Stimulated activated CD4-positive, alpha-beta T cell treated with anti-CD3 and anti-CD28 coated beads, Interleukin-4, amount 100 ng/mL, for 24 hours (primary cell): ENCODE measurements around the gene ZNF512.
"Not testable (repeated sequence)": the region's sequence is repeated elsewhere in the genome, so short reads cannot be mapped to it uniquely, and the experiment has no call there.

Source experiments
- DNase-seq: peaks from one replicate; pipeline ENCODE4 v3.0.0-alpha.2; 2020

Gene ZNF512

DNA sequence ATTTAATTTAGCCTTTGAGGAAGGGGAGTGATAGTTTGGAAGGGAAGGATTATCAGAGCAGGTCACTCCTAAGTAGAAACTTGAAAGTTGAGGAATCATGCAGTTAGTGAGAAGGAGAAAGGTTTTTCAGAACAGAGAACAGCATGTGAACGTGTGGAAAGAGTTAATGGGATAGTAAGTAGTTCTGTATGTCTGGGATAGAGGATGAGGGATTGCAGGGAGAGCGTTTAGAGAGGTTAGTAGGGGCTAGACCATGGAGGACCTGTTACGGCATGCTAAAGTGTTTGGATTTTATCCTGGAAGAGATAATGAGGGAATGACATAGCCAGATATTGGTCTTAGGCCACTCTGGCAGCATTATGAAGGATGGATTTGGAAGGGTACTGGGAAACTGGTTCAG, 1.8 kb downstream of the ZNF512 start:
- no peak for DNase-seq

DNA sequence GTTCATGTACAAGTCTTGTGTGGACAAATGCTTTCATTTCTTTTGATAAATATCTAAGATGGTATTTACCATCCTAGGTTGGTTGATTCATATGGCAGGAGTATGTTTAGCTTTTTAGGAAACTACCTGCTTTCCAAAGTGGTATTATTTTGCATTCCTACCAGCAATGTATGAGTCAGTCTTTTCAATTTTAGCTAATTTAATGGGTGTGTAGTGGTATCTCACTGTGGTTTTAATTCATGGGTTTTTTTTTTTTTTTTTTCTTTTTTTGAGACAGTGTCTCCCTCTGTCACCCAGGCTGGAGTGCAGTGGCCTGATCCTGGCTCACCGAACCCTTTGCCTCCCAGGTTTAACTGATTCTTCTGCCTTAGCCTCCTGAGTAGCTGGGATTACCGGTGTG, 4.2 kb downstream of the ZNF512 start:
- no peak for DNase-seq

DNA sequence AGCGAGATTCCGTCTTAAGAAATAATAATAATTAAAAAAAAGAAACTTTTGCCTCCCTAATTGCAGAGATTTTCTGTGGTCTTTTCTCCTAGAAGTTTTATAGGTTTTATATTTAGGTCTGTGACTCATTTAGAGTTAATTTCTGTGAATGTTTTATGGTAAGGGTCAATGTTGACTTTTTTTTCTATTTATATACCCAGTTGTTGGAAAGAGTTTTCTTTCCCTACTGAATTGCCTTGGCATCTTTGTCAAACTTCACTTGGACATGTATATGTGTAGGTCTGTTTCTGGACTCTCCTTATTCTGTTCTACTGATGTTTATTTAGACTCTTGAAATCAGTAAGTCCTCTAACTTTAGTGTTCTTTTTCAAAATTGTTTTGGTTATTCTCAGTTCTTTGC, 5.5 kb downstream of the ZNF512 start:
- DNase-seq, result no peak

DNA sequence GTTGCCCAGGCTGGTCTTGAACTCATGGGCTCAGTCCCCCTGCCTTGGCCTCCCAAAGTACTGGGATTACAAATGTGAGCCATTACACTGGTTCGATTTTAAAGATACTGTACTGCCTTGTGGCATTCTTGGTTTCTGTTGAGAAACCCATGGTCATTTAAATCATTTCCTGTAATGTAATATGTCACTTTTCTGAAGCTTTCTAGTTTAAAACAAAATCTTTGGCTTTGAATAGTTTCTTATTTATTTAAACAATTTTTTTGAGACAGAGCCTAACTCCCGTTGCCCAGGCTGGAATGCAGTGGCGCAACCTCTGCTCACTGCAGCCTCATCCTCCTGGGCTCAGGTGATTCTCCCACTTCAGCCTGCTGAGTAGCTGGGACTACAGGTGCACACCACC, 8.9 kb downstream of the ZNF512 start:
- DNase-seq, result no peak

DNA sequence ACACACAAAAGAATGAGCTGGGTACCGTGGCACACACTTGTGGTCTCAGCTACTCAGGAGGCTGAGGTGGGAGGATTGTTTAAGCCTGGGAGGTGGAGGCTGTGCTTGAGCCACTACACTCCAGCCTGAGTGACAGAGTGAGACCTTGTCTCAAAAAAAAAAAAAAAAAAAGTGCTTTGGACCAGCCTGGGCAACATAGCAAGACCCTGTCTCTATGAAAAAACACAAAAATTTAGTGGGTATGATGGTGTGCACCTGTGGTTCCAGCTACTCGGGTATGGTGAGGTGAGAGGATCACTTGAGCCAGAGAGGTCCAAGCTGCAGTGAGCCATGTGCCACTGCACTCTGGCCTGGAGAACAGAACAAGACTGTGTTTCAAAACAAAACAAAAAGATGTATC, 10.4 kb downstream of the ZNF512 start:
- no peak for DNase-seq

DNA sequence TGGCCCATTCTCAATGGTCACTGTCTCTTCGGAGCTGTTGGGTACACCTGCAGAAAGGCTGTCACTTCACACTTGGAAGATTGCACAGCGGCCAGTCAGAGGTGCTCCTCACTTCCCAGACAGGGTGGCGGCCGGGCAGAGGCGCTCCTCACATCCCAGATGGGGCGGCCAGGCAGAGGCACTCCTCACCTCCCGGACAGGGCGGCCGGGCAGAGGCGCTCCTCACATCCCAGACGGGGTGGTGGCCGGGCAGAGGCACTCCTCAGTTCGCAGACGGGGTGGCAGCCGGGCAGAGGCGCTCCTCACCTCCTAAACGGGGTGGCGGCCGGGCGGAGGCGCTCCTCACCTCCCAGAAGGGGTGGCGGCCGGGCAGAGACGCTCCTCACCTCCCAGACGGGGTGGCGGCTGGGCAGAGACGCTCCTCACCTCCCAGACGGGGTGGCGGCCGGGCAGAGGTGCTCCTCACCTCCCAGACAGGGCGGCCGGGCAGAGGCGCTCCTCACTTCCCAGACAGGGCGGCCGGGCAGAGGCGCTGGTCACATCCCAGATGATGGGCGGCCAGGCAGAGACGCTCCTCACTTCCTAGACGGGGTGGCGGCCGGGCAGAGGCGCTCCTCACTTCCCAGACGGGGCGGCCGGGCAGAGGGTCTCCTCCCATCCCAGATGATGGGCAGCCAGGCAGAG, 11.3 kb downstream of the ZNF512 start:
- DNase-seq, result not testable (repeated sequence)

DNA sequence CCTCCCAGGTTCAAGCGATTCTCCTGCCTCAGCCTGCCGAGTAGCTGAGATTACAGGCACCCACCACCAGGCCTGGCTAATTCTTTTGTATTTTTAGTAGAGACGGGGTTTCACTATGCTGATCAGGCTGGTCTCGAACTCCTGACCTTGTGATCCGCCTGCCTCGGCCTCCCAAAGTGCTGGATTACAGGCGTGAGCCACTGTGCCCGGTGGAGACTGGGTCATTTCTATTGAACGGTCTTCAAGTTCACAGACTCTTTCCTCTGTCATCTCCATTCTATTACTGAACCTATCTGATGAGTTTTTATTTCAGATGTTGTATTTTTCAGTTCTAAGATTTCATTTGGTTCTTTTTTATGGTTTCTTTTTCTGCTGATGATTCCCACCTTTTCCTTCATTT, 12.6 kb downstream of the ZNF512 start:
- DNase-seq, result not testable (repeated sequence)

DNA sequence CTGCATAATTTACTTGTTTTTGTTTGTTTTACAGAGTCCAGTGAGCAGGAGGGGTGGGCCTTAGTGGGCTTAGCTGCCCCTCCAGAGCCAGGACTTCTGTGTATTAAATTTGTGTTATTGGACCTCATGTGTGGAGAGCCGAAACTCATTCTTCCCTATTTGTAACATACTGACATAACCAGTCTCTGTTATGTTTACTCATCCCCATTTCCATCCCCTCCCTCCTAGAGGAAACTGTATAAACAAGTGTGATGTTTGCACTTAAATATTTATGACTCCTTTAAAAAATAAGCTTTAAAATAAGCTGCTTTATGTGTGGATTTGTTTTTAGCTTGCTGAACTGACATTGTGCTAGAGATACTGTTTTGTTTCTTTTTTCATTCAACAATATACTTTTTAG, 13.8 kb downstream of the ZNF512 start:
- no peak for DNase-seq

DNA sequence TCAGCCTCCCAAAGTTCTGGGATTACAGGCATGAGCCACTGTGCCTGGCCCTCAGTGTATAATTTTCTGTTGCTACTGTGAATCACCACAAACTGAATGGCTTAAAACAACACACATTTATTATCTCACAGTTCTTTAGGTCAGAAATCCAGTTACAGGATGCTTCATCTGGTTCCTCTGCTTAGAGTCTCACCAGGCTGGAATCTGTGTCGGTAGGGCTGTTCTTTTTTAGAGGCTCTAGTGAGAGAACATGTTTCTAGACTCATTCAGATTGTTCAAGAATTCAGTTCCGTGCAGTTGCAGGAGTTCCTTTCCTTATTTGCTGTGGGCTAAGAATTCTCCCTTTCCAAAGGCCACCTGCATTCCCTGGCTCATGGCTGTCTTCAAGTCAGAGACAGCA, 23.8 kb downstream of the ZNF512 start:
- DNase-seq, result no peak

DNA sequence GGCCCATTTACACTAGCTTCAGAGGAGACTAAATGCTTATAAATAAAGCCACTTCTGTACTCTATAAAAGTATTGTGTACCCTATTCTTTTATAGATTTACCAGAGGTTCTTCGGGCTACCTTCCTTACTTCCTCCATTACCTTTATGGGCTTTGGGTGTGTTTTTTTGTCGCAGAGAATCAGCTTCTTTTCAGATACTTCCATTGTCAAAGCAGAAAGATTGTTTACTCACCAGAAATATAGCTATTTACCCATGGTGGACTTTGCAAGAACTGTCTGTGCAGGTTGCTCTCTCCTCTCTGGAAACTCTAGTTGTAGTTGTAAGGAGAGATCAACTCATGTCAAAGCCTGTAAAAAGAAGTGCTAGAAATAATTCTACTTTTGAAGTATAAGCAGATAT, 31.1 kb downstream of the ZNF512 start:
- no peak for DNase-seq

DNA sequence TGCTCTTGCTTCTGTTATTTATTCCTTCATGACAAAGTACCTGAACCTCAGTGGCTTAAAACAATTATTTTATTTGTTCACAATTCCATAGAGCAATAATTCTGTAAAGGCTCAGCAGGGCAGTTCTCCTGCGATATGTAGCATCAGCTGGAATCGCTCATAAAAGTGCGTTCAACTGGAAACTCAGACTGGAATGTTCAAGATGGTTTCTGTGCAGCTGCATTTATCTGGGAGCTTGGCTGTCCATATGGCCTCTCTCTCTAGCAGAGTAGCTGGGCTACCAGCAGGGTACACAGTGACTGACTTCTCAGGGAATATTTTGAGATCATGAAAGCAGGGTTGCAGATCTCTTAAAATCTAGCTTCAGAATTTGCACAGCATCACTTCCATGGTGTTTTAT, 32.5 kb downstream of the ZNF512 start:
- no peak for DNase-seq

DNA sequence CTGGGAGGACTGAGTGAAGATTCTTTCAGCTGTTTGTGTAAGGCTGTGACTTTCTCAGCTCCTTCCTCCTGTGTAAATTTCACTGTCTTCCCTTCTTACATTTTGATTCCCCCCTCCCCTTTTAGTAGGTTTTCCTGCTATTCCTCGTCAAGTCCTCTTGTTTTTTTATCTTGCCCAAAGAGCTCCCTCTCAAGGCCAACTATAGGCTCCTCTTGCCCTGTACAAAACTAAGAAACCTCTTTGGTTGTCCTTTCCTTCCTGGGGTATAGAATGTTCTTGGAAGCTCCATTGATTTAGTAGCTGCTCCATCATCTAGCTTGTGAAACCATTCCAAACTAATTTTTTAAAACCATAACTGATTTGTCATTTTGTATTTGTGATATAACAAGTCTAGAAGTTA, 38.7 kb downstream of the ZNF512 start:
- no peak for DNase-seq

DNA sequence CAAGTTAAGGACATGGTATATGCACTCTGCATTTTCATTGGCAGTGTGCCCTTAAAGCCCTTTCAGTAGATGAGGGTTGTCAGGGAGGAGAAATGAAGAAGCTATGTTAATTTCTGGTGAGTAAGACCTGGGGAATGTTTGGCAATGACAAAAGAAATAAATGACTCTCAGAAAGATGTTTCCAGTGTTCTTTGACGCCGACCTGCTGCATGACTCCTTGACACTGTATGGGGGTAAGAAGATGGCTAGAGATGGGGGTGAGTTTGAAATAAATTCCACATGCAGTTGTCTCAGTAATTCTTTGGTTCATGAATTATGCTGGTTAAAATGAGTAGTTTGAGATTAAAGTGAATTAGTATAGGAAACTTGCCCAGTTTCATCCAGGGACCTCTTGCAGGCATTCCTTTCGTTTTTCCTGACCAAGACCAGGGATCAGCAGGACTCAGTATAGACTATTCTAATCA, 40.1 kb downstream of the ZNF512 start:
- no peak for DNase-seq

DNA sequence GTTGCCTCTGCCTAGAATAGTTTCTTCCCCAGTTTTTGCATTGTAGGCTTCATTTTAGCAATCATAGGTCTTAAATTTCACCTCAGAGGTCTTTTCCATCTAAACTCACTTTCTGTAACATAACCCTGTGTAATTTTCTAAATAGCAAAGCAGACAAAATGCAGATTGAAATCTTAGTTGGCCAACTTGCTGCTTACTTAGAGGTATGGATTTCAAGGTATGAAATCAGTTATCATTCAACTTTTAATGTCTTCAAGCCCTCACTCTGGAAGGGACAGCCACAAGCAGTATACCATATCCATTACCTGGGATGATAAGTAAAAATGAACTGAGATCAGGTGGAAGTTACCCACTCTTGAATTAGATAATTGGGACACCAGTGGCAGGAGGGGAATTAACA, 42.1 kb downstream of the ZNF512 start:
- DNase-seq, result no peak

DNA sequence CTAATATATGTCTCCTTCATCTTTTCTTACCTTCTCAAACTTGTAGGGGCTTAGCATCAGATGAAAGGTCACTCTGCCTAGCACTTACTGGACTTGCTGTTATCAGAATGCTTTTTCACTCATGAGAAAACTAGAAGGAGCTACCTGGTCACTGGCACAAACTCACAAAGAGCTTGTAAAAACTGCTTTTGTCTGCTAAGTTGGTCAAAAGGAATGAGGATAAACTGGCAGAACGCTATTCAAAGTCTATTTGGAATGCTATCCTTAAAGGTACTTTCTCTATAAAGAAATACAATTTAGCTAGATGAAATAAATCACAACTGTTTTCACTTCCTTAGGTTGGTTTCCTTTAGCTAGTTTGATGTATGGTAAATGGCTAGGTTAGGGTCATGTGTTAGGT, 43.5 kb downstream of the ZNF512 start:
- not testable (repeated sequence) for DNase-seq

DNA sequence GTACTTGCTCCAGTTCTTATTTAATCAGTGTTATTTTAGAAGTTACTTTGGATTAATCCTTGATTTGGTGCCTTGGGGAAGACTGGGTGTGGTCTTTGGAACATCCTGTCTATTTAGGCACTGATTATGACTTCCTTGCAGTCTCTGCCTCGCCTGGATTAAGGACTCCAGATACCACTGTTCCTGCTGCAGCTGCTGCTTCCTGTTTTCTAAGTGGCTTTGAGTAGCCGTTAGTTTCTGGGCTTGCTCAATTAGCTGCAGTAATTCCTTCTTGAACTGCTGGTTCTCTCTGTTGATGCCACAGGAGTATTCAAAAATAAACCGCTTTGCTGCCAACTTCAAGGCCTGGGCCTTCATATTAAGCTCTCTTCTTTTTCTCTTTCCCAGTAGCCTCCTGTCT, 44.1 kb downstream of the ZNF512 start:
- DNase-seq, result not testable (repeated sequence)

DNA sequence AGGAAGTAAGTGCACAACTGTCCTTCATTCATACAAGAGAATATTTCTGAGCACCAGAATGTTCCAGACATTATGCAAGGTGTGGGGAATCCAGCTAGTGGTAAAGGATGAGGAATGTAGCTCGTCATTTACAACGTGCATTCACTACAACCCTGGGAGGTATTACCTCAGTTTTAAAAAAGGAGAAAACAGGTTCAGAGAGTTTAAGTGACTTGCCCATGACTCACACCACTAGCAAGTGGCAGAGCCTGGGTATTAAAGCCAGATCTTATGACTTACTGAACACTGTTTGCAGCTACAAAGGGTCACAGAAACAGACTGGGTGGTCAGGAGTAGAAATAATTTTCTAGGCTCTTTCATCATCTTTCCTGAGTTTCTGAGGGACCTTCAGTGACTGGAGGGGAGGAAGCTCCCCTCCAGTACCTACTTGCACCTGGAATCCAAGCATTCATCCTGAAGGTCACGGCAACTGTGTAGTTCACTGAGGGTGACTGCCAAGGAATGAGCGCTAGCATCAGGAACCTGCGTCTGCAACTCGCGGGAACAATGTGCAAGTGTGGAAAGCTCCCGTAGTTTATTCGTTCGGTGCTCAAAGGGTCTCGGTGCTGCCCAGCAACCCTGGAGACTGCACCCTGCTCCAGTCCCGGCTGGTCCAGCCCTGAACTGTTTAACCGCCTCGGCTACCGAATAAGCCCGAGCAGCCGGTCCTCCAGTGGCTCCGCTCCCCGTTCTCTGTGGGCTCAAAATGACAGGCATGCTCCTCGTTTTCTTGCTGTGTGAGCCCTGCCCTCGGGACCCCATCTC, 45.3 kb downstream of the ZNF512 start:
- DNase-seq, result peak; percentile 32

DNA sequence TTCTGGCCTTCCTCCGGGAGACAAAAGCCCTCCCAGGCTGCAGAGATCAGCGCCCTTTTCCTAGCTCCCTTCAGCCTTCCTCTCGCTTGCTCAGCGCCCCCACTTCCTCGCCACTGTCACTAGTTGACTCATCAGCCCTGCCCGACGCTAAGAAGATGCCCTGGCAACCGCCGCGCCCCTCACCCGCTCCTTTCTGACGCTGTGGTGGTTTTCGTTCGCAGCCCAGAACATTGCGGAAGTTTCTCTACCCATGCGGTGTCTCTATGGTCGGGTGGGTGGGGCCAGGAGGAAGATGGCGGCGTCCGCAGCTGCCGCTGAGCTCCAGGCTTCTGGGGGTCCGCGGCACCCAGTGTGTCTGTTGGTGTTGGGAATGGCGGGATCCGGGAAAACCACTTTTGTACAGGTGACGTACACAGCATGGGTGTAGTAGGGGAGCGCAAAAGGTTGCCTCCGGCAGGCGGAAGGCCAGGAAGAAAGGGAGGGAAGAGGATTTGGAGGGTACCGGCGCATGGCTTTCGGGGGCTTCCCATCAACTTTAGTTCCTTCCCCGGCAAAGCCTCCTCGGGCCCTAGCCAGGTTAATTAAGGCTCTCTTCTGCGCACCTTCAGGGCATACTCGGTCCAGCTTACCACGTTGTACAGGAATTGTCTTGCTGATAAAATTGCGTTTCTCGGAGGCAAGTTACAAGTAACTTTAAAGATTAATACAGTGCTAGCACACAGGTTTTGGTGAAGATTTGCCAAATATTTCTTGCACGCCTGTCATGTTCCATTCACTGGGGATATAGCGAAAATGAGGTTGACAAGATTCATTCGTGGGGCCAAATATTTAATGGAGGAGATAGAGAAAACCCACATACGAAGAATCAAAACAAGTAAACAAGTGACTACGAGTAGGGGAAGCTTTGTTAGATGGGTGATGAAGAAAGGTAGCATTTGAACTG, 46.2 kb downstream of the ZNF512 start, which contains the start of the genes CCDC121 and GPN1:
Gene CCDC121 (minus strand): TSS at position 246 of the 943 bp plus-strand sequence. CDS start 1,213 bp downstream, outside the sequence.
Gene GPN1 (plus strand): TSS at position 284 of the 943 bp plus-strand sequence. CDS start 9 bp downstream, at position 293.
- DNase-seq, result peak; percentile 96

DNA sequence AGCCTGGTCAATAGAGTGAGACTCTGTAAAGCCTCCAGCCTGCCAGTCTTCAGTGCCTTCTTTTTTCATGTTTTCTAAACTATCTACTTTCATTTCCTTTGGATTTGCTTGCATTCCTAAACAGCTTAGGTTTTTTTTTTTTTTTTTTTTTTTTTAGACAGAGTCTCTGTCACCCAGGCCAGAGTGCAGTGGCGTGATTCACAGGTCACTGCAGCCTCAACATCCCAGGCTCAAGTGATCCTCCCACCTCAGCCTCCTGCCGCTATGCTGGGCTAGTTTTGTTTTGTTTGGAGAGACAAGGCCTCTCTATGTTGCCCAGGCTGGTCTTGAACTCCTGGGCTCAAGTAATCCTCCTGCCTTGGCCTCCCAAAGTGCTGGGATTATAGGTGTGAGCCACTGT, 47.4 kb downstream of the ZNF512 start:
- DNase-seq, result not testable (repeated sequence)

DNA sequence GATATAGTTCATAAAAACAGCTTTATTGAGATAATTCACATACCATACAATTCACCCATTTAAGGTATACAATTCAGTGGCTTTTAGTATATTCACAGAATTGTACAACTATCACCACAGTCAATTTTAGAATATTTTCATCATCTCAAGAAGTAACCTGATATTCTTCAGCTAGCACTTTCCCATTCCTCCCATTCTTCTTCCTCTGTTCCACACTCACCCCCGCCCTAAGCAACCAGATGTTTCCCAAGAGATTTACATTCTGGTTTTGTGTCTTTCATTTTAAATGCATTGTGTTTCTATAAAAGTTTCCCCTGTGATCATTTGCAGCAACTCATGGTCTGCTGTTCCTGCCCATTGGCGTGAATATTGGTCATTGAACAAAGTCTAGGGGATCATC, 51.4 kb downstream of the ZNF512 start:
- no peak for DNase-seq

DNA sequence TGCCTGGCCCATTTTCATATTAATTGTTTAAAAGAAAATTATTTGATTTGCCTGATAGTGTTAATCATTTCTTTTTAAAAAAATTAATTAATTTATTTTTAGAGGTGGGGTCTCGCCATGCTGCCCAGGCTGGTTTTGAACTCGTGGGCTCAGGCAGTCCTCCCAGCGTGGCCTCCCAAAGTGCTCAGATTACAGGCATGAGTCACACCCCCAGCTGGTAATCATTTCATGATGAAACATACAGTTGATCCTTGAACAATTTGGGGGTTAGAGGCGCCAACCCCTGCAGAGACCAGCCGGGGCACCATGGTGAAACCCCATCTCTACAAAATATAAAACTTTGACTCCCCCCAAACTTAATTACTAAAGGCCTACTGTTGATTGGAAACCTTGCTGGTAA, 53.9 kb downstream of the ZNF512 start:
- no peak for DNase-seq

DNA sequence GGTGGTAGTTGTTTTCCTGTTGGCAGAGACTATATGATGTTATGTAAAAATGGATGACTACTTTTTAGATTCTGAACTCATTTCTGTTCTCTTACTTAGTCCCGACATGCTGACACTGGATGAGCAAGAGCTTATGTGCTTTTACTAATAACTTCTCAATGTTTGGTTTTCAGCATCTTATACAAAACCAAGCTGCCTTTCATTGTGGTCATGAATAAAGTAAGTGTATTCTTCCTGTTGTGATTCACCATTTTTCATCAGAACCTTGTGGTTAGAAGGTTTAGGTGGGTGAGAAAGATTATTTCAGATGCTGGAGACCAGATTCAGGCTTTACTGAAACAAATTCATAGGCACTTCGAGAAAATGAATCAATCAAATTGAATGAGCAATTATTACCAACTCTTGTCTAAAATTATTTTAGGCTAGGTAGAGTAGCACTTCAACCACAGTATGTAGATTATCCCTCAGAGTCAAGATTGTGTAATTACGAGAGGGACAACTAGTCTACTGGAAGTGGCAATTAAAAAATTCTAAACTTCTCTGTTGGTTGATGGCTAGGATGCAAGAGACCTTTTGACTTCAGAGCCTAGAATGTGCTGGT, 55.3 kb downstream of the ZNF512 start:
- peak; percentile 35 for DNase-seq

DNA sequence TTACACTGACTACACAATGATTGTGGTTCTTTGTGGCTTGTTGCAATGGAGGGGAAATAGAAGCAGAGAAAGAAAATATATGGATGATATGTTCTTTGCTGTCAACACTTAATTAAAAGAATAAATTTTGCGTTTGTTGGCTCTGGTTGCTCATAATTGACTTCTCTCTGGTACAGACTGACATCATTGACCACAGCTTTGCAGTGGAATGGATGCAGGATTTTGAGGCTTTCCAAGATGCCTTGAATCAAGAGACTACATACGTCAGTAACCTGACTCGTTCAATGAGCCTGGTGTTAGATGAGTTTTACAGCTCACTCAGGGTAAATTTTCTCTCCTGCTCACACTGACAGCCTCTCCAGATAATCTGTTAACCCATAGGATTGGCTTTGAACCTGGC, 55.9 kb downstream of the ZNF512 start:
- peak; percentile 31 for DNase-seq
